K562 (cell line): ENCODE results near the gene LTBP2. TPM values are rescaled to one million over a fixed set of nuclear protein-coding genes. Genes with fewer than 3 reads are reported as not detected.

Experiments
- ATAC-seq: fragments of 200-7000 bp; cut with Tn5 transposase; 3 replicates; pipeline ENCODE4 v1.9.1; 2020; ENCODE audit warnings: moderate library complexity
- BruUV-seq: library from RNA; stranded (reverse); fragments of 400-500 nt; replicated peaks from 2 replicates; lab custom pipeline; 2021; lab: Mats Ljungman, UMichigan
- CTCF ChIA-PET: fragments of 300-600 bp; formaldehyde crosslinking; extraction: SDS; loops from one replicate; lab custom pipeline; 2021; ENCODE audit warnings: low intra/inter-chr PET ratio; lab: Yijun Ruan, JAX
- POLR2A ChIA-PET: fragments of 300-600, 350-650 bp; sonication (Branson Sonifier 250); formaldehyde crosslinking; extraction: SDS; loops from one replicate; lab custom pipeline; 2021; ENCODE audit warnings: antibody characterized with exemption, inconsistent platforms; lab: Yijun Ruan, JAX
- DNase-seq, 4 experiments: peaks; one replicate each; pipeline versions ENCODE4 v3.0.0 to v3.0.0-alpha.2; 2011 to 2018; ENCODE audit warnings: low spot score in 3 of 4, mixed read lengths in 3 of 4; ENCODE audit errors: extremely low read depth in 1 of 4
- FAIRE-seq: peaks from 2 replicates; lab custom pipeline; 2011; peaks lifted over from hg19 to GRCh38; lab: Jason Lieb, UNC
- H2AFZ ChIP-seq: 2 replicates; pipeline ENCODE4 v1.6.0; 2011; ENCODE audit warnings: low read depth, low read length, control low read depth, inconsistent platforms
- H3K27ac ChIP-seq: fragments of 200-600 bp; 3 replicates; pipeline ENCODE4 v1.8.0; 2011; ENCODE audit warnings: low read depth, mild to moderate bottlenecking, control low read depth, inconsistent platforms, low read length, moderate library complexity, mixed read lengths; ENCODE audit errors: extremely low read depth
- H3K27me3 ChIP-seq, 2 experiments: fragments of 300-600 bp in 1 of 2; 2 replicates in 1 of 2; 3 replicates in 1 of 2; pipeline versions ENCODE4 v1.6.0 to v1.8.0; 2011; ENCODE audit warnings: inconsistent platforms in 2 of 2, low read length in 2 of 2, mild to moderate bottlenecking in 1 of 2, mixed read lengths in 1 of 2, moderate library complexity in 1 of 2; ENCODE audit not compliant: control insufficient read depth in 2 of 2, insufficient read depth in 2 of 2
- H3K36me3 ChIP-seq: fragments of 300-600 bp; 3 replicates; pipeline ENCODE4 v1.8.0; 2011; ENCODE audit warnings: mild to moderate bottlenecking, low read length, inconsistent platforms; ENCODE audit not compliant: control insufficient read depth, insufficient read depth
- H3K4me1 ChIP-seq, 2 experiments: fragments of 200-600 bp in 1 of 2; replicated peaks in 1 of 2; 2 replicates in 1 of 2; 3 replicates in 1 of 2; pipeline versions ENCODE4 v1.5.1 to v1.8.0; 2011; ENCODE audit warnings: inconsistent platforms in 2 of 2, low read length in 2 of 2, mild to moderate bottlenecking in 1 of 2, mixed read lengths in 1 of 2, moderate library complexity in 1 of 2; ENCODE audit not compliant: control insufficient read depth in 2 of 2, insufficient read depth in 2 of 2
- H3K4me2 ChIP-seq: 2 replicates; pipeline ENCODE4 v1.6.1; 2011; ENCODE audit warnings: low read length, control low read depth, inconsistent platforms, mixed read lengths; ENCODE audit not compliant: insufficient read depth
- H3K4me3 ChIP-seq: fragments of 200-600 bp; sonication (generic), shearing (Covaris generic); 2 replicates; pipeline ENCODE4 v1.5.1; 2016; ENCODE audit warnings: control low read depth, inconsistent platforms
- H3K79me2 ChIP-seq: fragments of 200-600 bp; 3 replicates; pipeline ENCODE4 v1.8.0; 2011; ENCODE audit warnings: low read length, inconsistent platforms; ENCODE audit not compliant: control insufficient read depth, insufficient read depth
- H3K9ac ChIP-seq, 2 experiments: 2 replicates each; pipeline versions ENCODE4 v1.6.0 to v1.6.1; 2011; ENCODE audit warnings: low read depth in 2 of 2, low read length in 2 of 2, control low read depth in 1 of 2, inconsistent platforms in 1 of 2, mild to moderate bottlenecking in 1 of 2, mixed read lengths in 1 of 2; ENCODE audit not compliant: insufficient read depth in 1 of 2
- H3K9me1 ChIP-seq: one replicate; pipeline ENCODE4 v1.6.0; 2011; ENCODE audit warnings: inconsistent platforms, mild to moderate bottlenecking, low read length, moderate library complexity; ENCODE audit not compliant: control insufficient read depth, insufficient read depth
- H3K9me3 ChIP-seq: replicated peaks from 2 replicates; pipeline ENCODE4 v1.5.1; 2011; ENCODE audit warnings: low read depth, low read length, inconsistent platforms; ENCODE audit not compliant: control insufficient read depth, insufficient read depth
- H4K20me1 ChIP-seq: replicated peaks from 2 replicates; pipeline ENCODE4 v1.6.1; 2011; ENCODE audit warnings: low read length, inconsistent platforms, mixed read lengths; ENCODE audit not compliant: control insufficient read depth, insufficient read depth
- ARNT ChIP-seq, 2 experiments: fragments of 450-650 bp; IDR thresholded peaks; 2 replicates each; pipeline ENCODE4 v1.6.1; 2016; ENCODE audit warnings: mild to moderate bottlenecking in 1 of 2
- E2F8 ChIP-seq: fragments of 450-650 bp; IDR thresholded peaks from 2 replicates; pipeline ENCODE4 v1.7.1; 2018; ENCODE audit warnings: mild to moderate bottlenecking, low read depth; ENCODE audit not compliant: partially characterized antibody
- FOXJ3 ChIP-seq: sonication (generic); formaldehyde crosslinking; IDR thresholded peaks from 2 replicates; pipeline ENCODE4 v1.4.0; 2020; ENCODE audit warnings: mild to moderate bottlenecking, missing genetic modification reagents
- HNRNPH1 ChIP-seq: fragments of 200-400 bp; formaldehyde crosslinking; optimal IDR thresholded peaks from 2 replicates; pipeline ENCODE3; 2017; ENCODE audit warnings: low read depth, mild to moderate bottlenecking, low read length, moderate library complexity
- POLR3A ChIP-seq: IDR thresholded peaks from 2 replicates; pipeline ENCODE4 v1.6.1; 2011; ENCODE audit warnings: borderline replicate concordance, mild to moderate bottlenecking, moderate library complexity; ENCODE audit not compliant: insufficient read length, insufficient read depth; ENCODE audit errors: extremely low read depth
- SMARCB1 ChIP-seq: IDR thresholded peaks from 2 replicates; pipeline ENCODE4 v1.6.1; 2011; ENCODE audit warnings: improper control_type of control experiment, low read depth; ENCODE audit not compliant: insufficient read length
- XRCC5 ChIP-seq: fragments of 200-400 bp; formaldehyde crosslinking; IDR thresholded peaks from 2 replicates; pipeline ENCODE4 v1.6.1; 2017; ENCODE audit warnings: low read depth, mild to moderate bottlenecking, low read length
- ZNF253 ChIP-seq: fragments of 250-450 bp; sonication (Bioruptor Pico); conservative IDR thresholded peaks from 2 replicates; pipeline ENCODE4 v1.6.1; 2021; ENCODE audit warnings: mild to moderate bottlenecking
- ZSCAN29 ChIP-seq: fragments of 450-650 bp; IDR thresholded peaks from 2 replicates; pipeline ENCODE4 v1.6.1; 2017
- WGBS: fragments of 100-300 bp; shearing (Covaris generic); methylation state at CpG from one replicate; pipeline ENCODE4 v1.1.6; 2016; ENCODE audit warnings: low coverage, mixed read lengths; ENCODE audit not compliant: insufficient coverage; ENCODE audit errors: missing lambda C conversion rate; 5-methylcytosine and 5-hydroxymethylcytosine counted together
- in situ Hi-C: fragments of 300-500 bp; cut with MboI; formaldehyde crosslinking; loops from 4 replicates; pipeline ENCODE4 v1.15.0; 2018; ENCODE audit warnings: inconsistent platforms, mixed read lengths
- intact Hi-C: fragments of 100-400 bp; cut with micrococcal nuclease; formaldehyde crosslinking; loops from 2 replicates; pipeline ENCODE4 v1.14.2; 2022
- polyA plus RNA-seq, 8 experiments: library from polyadenylated mRNA; depleted of rRNA in 4 of 8; stranded (reverse) in 5 of 8; unstranded in 3 of 8; fragments of >200 nt; fragmentation: Nextera tagmentation in 2 of 8; fragmentation: Illumina TruSeq in 1 of 8; extraction: Ambion mirVana in 2 of 8; extraction: Trizol in 1 of 8; gene quantifications; 2 replicates each; pipeline versions ENCODE4 v1.2.1 to v1.2.3, GENCODE V29; 2011 to 2014; ENCODE audit warnings: inconsistent platforms in 1 of 8, missing spikeins in 1 of 8
- total RNA-seq, 7 experiments: library from RNA; depleted of rRNA in 6 of 7; stranded (reverse); fragments of >200 nt in 6 of 7; fragmentation: Illumina TruSeq in 2 of 7; extraction: Trizol in 2 of 7; gene quantifications; 2 replicates each; pipeline versions ENCODE4 v1.2.1 to v1.2.3, GENCODE V29; 2011 to 2021; ENCODE audit warnings: low replicate concordance in 1 of 7

Gene LTBP2
- total and polyA plus RNA-seq, 9 of the 15 experiments (the other 6 are each of a cell fraction or from before 2014, with no cell fraction given) = under 0.01 to 0.18 (median 0.03) TPM; not detected in 3

GRCh38 chr14:74585406-74586335 is 26.4 kb downstream of the LTBP2 start:
- no peak for FAIRE-seq
- Histone ChIP-seq H3K27ac (no peak overlapping the region), H3K27me3 (peaks cover 17 to 61% of the 10 kb centered on the region in 2 experiments; a peak in 4 of 5 replicates)
- DNase-seq = no peak
- 2% methylated on average over 11 of the region's 33 CpGs for WGBS
- TF ChIP-seq HNRNPH1 (no peak), E2F8 (no peak), ARNT (IDR thresholded peaks at IDR 0.05) (no peak), XRCC5 (no peak), SMARCB1 (no peak), ZSCAN29 (no peak), ZNF253 (CRISPR knock-in tag) (no peak), POLR3A (no peak), FOXJ3 (CRISPR knock-in tag) (no peak)
- TF ChIP-seq, all 486 proteins: peak for 0
- no peaks in the 10 kb centered on the region; a peak in 1 of 5 replicates for H3K4me1 ChIP-seq
- no peaks in the 10 kb centered on the region for H3K79me2 ChIP-seq
- in situ Hi-C loops (no loop called here), intact Hi-C loops (no loop called here)
- no peaks in the 10 kb centered on the region for H4K20me1 ChIP-seq
- H3K36me3 ChIP-seq = no peaks in the 10 kb centered on the region
- no peak for ATAC-seq
- no peak overlapping the region for H3K4me3 ChIP-seq
- no peak overlapping the region for H3K4me2 ChIP-seq
- no peak overlapping the region for H3K9ac ChIP-seq
- CTCF ChIA-PET = no interaction called here
- no peaks in the 10 kb centered on the region for H3K9me1 ChIP-seq
- POLR2A ChIA-PET = no interaction called here
- H2AFZ ChIP-seq = no peak overlapping the region
- no TSS peak for BruUV-seq
- no peaks in the 10 kb centered on the region for H3K9me3 ChIP-seq
